GM18498 (cell line): ENCODE results near the gene FAM131C.
A peak's percentile ranks its signal among the peaks of the same experiment; 100 is the strongest.
"Not testable (repeated sequence)": the region's sequence is repeated elsewhere in the genome, so short reads cannot be mapped to it uniquely, and the experiment has no call there.

Experiments
- ATAC-seq: cut with Tn5 transposase; IDR thresholded peaks from one replicate; pipeline ENCODE4 v1.9.1; 2021; ENCODE audit warnings: mild to moderate bottlenecking, moderate library complexity; ENCODE audit not compliant: unreplicated experiment

FAM131C gene

GRCh38 chr1:16062687-16063075 lies 10.8 kb downstream of the FAM131C start:
- not testable (repeated sequence) for ATAC-seq

- not testable (repeated sequence) for ATAC-seq
Observed at GRCh38 chr1:16061989-16062686, 11.3 kb downstream of the FAM131C start.

GRCh38 chr1:16061266-16061665 lies 12.2 kb downstream of the FAM131C start:
- ATAC-seq: no peak

DNA sequence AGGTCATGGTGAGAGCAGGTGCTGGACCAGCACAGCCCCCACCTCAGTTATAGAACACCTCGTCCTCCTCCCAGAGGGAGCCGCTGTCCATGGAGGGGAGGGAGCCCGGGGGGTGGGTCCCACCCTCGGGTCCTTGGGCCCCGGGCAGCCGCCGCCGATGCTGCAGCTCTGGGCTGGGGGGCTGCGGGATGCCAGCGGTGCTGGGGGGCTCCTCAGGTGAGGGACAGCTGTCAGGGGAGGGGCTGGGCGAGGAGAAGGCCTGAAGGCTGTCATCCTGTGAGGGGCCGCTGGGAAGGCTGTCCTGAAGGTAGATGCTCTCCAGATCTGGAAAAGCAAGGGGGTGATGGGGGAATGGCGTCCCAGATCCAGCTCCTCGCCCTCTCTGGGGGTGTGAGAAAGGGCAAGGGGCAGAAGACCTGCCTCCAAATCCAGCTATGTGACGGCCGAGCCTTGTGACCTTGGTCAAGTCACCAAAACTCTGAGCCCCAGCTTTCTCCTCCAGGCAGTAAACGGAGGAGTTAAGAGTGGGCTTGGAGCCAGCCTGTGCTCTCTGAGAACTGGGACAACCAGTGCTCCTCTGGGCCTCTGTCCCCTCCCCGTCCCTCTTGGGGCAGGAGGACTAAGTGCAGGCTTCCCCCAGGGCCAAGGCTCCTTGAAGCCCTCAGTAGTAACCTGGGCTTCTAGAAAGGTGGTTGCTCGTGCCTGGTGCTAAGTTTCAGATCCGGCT lies 14.9 kb downstream of the FAM131C start:
- ATAC-seq: not testable (repeated sequence)

- not testable (repeated sequence) for ATAC-seq
Observed at GRCh38 chr1:16057314-16057915, 16.0 kb downstream of the FAM131C start.

GRCh38 chr1:16056521-16056912 lies 16.9 kb downstream of the FAM131C start:
- not testable (repeated sequence) for ATAC-seq

- peak; percentile 58 for ATAC-seq
Observed at GRCh38 chr1:16055613-16056520, 17.6 kb downstream of the FAM131C start.

- ATAC-seq: no peak
Observed at GRCh38 chr1:16054598-16055540, 18.6 kb downstream of the FAM131C start.

GRCh38 chr1:16053781-16054502 lies 19.5 kb downstream of the FAM131C start:
- ATAC-seq: no peak

DNA sequence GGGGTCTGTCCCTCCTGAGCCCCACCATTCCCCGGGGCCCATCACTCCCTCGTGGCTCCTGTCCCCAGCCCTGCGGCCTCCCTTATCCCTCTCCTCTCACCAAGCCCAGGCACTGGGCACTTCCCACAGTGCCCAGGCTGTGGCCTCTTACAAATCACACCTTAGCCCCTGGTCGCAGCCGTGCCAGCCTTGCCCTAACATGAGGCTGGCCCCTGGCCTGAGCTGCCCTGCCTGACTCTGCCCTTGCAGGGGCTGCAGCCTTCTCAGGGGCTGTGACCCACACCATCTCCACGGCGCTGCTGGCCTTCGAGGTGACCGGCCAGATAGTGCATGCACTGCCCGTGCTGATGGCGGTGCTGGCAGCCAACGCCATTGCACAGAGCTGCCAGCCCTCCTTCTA lies 21.5 kb downstream of the FAM131C start:
- not testable (repeated sequence) for ATAC-seq

GRCh38 chr1:16051039-16051438 lies 22.4 kb downstream of the FAM131C start:
- ATAC-seq: no peak

DNA sequence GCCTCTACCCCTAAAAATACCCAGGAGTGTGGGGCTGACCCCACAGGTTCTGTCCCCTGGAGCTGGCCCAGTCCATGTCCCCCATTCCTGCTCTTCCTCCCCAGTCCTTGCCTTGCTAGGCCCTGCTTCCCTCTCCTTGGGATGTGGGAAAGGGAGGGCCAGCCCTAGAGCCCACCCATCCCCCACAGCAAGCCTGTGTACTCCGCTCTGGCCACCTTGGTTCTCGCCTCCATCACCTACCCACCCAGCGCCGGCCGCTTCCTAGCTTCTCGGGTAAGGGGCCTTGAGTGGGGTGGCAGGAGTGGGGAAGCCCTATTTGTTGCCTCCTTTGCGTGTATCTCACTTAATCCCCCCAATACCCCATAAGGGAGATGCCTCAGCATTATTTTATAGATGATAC lies 23.1 kb downstream of the FAM131C start:
- no peak for ATAC-seq

- ATAC-seq: no peak
Observed at GRCh38 chr1:16048573-16049189, 24.8 kb downstream of the FAM131C start.

- ATAC-seq: no peak
Observed at GRCh38 chr1:16047791-16048475, 25.5 kb downstream of the FAM131C start.

DNA sequence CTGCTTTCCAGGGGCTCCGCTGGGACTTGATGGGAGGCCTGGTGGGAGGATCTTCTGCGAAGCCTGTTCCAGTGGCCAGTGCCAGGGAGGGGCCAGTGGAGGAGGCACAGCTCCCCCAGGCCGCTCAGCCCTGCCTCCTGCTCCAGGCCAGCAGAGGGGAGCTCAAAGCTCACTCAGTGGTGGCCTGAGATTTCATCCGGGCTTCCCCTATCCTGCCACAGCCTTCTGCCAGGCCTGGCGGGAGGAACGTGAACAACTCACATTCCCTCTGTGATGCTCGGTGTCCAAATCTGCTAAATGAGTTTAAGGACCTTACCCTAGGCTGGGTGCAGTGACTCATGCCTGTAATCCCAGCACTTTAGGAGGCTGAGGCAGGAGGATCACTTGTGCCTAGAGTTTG lies 26.6 kb downstream of the FAM131C start:
- no peak for ATAC-seq

- no peak for ATAC-seq
Observed at GRCh38 chr1:16043950-16044349, 29.5 kb downstream of the FAM131C start.

DNA sequence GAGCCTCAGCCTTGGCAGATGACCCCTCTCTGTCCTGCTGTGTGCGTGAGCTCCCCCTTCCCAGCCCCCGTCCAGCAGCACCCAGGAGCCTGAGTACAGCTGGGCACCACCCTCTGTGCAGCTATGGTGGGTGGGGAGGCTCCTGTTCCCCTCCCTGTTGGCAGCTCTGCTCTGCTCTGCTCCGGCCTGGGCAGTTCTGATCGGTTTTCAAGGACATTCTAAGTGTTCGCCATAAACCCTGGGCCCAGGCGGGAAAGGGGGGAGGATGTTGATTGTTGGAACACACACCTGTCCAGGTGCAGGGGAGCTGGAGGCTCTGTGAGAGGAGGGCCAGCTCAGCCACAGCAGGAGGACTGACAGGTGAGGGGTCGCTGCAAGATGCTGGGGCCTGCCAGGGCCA lies 29.9 kb downstream of the FAM131C start, which contains the start of gene CLCNKB:
CLCNKB (plus strand) TSS at position 262 of the 400 bp plus-strand sequence. CDS start 711 bp downstream, outside the sequence.
- ATAC-seq: no peak

DNA sequence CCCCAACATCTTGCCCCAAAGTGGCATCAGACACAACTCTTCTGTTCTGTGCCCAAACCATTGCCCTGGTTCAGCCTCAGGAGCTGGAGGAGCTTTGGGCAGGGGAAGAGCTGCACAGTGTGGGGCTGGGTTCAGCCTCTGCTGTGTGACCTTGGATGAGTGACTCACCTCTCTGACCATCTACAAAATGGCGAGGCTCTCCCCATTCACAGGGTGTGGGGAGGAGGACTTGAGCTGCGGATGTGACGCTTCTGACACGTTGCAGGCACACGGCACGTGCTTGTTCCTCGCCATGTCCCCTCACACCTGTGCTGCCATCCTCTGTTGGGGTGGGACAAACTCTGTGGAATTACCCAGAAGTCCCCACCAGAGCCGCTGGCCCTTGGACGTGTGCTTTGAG lies 30.8 kb downstream of the FAM131C start:
- ATAC-seq: not testable (repeated sequence)
